ENCODE measurements around the gene PHLDB3.

DNA sequence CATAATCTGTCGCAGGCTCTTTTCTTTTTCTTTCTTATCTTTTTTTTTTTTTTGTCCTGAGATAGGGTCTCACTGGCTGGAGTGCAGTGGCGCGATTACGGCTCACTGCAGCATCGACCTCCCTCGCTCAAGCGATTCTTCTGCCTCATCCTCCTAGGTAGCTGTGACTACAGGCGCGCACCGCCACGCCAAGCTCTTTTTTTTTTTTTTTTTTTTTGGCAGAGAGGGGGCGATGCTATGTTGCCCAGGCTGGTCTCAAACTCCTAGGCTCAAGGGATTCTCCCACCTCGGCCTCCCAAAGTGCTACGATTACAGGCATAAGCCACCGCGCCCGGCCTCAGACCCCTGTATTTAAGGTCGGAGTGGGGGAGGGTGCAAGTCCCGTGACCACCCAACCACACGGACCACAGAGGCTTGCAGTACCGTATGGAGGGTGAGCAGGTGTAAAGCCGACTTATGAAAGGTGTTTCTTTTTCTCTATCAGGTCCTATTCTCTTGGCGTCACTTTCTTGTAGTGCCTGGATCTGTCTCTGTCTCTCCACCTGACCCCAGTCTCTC, 2.0 kb downstream of the PHLDB3 start:
- TF ChIP-seq, protein P1, sequence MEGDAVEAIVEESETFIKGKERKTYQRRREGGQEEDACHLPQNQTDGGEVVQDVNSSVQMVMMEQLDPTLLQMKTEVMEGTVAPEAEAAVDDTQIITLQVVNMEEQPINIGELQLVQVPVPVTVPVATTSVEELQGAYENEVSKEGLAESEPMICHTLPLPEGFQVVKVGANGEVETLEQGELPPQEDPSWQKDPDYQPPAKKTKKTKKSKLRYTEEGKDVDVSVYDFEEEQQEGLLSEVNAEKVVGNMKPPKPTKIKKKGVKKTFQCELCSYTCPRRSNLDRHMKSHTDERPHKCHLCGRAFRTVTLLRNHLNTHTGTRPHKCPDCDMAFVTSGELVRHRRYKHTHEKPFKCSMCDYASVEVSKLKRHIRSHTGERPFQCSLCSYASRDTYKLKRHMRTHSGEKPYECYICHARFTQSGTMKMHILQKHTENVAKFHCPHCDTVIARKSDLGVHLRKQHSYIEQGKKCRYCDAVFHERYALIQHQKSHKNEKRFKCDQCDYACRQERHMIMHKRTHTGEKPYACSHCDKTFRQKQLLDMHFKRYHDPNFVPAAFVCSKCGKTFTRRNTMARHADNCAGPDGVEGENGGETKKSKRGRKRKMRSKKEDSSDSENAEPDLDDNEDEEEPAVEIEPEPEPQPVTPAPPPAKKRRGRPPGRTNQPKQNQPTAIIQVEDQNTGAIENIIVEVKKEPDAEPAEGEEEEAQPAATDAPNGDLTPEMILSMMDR (conservative IDR thresholded peaks at IDR 0.05; ENCODE audit: low read depth, low read length), result no peak
- TF ChIP-seq EZH2 (IDR thresholded peaks at IDR 0.05; ENCODE audit: borderline replicate concordance, low read depth, low read length, poor library complexity, severe bottlenecking), result no peak

Data from A673 (cell line).